KOPT-K1 (cell line): ENCODE results near the gene TMED10.

ENCODE experiments used
- H3K27ac ChIP-seq: fragments of 200-600 bp; sonication (generic); 2 replicates; pipeline ENCODE4 v1.5.1; 2016; ENCODE audit warnings: antibody characterized with exemption, mild to moderate bottlenecking, low read depth, low read length; ENCODE audit not compliant: poor library complexity, severe bottlenecking
- H3K36me3 ChIP-seq: fragments of 200-600 bp; sonication (generic); 2 replicates; pipeline ENCODE4 v1.5.1; 2017; ENCODE audit warnings: antibody characterized with exemption, mild to moderate bottlenecking, low read length, moderate library complexity; ENCODE audit not compliant: insufficient read depth
- H3K9me3 ChIP-seq: fragments of 200-600 bp; sonication (generic); 2 replicates; pipeline ENCODE4 v1.5.1; 2017; ENCODE audit warnings: antibody characterized with exemption, low read length, mild to moderate bottlenecking; ENCODE audit not compliant: insufficient read depth, poor library complexity, severe bottlenecking

The TMED10 gene

DNA sequence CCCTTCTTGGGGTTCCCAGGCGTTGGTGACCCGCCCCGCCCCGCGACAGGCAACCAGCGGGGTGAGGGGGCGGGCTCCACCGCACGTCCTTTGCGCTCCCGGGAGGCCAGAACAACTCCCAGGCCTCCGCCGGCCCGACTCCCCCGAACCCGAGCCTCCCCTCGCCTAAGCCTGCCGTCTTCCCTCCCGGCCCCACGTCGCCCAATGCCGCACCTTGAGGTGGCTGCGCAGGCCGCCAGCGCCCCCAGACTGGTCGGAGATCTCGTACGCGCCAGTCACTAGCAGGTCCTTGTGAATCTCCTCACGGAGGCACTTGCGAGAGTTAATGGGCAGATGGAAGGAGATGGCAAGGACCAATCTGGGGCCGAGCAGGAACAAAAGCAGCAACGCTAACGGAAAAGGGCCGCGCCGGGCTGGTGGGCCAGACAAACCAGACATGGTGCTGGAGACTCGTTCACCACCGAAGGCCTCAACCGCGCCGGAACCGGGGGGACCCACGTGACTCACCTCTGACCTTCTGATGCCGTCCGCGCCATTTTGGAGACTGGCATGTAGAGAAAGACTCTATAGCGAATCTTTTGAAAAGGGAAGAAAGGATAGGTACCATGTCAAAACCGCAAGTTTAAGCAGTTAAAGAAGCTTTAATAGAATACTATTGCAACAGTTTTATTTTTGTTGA is at the start of gene TMED10:
Gene TMED10 (minus strand): TSS at position 471 of the 679 bp plus-strand sequence. CDS start 33 bp downstream, at position 438.
- no peaks in the 10 kb centered on the region for H3K9me3 ChIP-seq
- peak within 1 kb of the TSS; percentile 91 for H3K27ac ChIP-seq
- H3K36me3 ChIP-seq = peaks cover 4% of the 10 kb centered on the region; the same call in 1 of the 2 replicates

DNA sequence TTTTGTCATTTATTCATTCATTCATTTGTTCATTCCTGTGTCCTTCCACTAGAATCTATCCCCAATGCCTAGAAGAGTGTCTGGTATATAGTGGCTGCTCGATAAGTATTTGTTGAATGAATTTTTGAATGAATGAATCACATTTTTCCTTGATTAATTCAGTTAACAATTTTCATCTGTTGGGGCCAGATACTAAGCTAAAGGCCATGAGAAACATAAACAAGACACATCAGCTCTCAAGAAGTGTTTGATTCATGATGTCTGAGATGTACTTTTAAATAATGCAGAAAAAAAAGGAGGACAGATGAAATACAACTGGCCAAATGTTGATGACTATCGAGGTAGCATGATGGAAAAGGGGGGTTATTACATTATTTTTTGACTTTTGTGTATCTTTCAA is 48.1 kb upstream of the TMED10 start:
- no peaks in the 10 kb centered on the region for H3K36me3 ChIP-seq
- no peaks in the 10 kb centered on the region for H3K9me3 ChIP-seq
- no peak overlapping the region for H3K27ac ChIP-seq

DNA sequence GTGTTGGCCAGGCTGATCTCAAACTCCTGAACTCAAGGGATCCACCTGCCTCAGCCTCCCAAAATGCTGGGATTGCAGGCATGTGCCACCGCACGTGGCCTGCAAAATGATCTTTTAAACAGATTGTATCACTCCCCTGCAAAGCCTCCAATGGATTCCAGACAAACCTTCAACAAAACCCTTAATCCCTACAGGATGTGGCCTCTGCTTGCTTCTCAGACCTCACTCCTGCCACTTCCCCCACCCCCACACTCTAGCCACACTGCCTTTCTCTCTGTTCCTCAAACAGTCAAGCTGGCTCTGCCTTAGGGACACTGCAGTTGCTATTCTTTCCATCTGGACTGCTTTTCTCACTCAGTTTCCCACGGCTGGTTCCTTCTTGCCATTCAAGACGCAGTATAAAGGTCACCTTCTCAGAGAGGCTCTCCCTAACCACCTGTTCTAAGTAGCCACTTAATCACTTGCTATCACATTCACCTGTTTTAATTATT is 47.3 kb upstream of the TMED10 start:
- Histone ChIP-seq H3K27ac (no peak overlapping the region), H3K9me3 (no peaks in the 10 kb centered on the region)

DNA sequence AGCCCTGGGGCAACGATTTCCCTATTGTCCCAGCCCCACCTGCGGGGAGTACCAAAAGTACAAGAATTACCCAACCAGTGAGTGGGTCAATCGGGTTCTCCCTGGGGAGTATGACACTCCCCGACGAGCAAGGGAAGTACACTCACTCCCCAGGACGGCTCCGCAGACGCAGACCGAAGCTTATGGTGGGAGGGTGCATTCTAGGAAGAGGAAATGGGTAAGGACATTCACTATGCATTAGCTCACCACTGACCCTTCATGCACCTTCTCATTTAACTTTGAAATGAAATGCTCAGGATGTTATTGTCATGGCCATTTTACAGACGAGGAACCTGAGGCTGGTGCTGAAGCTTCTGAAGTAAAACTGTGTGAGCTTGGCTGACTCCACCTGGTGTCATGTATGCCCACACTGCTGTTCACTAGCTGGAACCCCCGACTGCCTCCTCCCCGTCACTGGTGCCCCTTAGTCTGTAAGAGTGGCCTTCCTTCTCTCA is 45.8 kb upstream of the TMED10 start:
- Histone ChIP-seq H3K9me3 (no peaks in the 10 kb centered on the region), H3K27ac (no peak overlapping the region), H3K36me3 (no peaks in the 10 kb centered on the region)

More for the DNA sequence above, 47.3 kb upstream of the TMED10 start:
- H3K36me3 ChIP-seq = no peaks in the 10 kb centered on the region

DNA sequence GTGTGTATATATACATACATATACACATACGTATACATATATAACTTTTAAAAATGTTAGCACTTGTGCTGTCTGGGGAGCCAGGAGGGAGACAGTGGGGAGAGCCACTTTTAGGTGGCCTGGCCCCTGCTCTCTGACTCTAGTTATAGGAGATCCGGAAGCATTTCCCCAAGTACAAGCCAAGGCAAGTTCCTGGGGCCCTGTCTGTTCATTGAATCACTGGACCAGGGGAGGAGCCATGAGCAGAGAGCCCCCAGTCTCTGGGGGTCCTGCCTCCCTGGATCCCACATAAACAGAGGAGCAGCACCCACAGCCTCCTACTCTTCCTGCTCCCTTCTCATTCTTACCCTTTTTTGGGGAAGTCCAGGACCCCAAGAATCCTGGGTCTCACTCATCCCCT is 45.4 kb upstream of the TMED10 start:
- H3K27ac ChIP-seq = no peak overlapping the region
- H3K9me3 ChIP-seq = no peaks in the 10 kb centered on the region
- H3K36me3 ChIP-seq = no peaks in the 10 kb centered on the region

DNA sequence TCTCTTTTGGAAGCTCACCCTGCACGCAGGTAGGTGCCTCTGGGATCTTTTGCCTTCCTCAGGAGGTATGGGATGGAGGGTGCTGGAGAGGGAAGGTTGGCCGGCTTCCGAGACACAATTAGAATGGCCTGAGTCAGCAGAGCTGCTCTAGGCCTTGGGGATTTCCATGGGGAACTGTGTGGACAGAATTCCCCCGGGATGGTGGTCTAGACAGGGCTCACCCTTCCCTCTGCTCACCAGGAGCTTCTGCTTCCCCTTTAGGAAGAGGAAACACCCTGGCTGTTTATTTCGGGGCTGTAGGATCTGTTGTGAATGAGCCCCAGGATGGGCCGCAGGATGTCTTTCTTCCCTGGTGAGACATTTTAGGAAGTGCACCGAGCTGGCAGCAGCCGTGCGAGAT is 43.7 kb upstream of the TMED10 start:
- Histone ChIP-seq H3K9me3 (no peaks in the 10 kb centered on the region), H3K36me3 (no peaks in the 10 kb centered on the region), H3K27ac (no peak overlapping the region)

DNA sequence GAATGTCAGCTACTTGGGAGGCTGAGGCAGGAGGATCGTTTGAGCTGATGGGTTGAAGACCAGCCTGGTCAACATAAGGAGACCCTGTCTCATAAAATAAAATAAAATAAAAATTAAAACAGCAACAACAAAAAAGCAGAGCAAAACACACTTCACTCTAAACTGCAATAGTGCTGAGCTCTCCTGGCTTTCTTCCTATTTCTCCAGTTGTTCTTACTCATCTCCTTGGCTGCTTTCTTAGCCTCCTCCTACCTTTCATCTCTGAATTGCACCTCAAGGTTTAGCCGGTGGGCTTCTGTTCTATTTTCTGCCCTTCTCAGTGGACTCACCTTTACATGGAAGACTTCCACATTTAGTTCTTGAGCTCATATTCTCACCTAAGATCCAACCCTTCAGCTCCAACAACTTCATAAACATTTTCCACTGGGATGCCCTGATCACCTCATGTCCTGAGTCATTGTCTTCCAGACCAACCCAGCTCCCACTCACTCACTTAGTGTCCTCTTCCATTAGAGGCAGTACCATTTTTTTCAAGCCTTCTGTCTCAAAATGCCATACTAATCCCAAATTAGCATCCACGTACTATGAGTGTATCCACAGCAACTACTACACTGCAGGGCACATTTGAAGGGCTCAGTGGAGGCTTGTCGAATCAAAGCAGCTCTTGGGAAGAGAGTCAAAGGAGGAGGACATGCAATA is 41.2 kb upstream of the TMED10 start:
- Histone ChIP-seq H3K9me3 (no peaks in the 10 kb centered on the region), H3K27ac (no peak overlapping the region), H3K36me3 (no peaks in the 10 kb centered on the region)

DNA sequence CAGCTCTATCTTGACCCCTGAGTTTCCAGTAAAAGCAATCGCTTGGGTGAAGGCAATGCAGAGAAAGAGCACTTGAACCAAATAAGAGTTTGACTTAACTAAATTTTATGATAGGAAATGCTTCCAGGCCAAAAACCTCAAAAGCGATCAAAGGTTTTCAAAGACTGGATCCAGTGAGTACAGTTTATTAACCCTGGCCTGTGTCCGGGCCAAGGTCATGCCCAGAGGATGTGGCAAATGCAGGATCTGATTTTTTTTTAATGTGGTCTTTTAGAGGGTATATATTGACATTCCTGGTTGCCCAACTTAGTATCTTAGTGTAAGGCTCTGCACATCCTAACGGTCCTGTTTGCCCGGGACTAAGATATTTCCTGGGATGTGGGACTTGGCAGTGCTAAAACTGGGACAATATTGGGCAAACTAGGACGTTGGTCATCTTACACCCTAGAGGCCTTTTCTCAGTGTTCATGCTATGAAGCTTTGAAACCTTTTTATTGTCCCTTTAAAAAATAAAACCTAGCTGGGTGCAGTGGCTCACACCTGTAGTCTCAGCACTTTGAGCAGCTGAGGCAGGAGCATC is 40.1 kb upstream of the TMED10 start:
- Histone ChIP-seq H3K36me3 (no peaks in the 10 kb centered on the region), H3K9me3 (no peaks in the 10 kb centered on the region), H3K27ac (no peak overlapping the region)

DNA sequence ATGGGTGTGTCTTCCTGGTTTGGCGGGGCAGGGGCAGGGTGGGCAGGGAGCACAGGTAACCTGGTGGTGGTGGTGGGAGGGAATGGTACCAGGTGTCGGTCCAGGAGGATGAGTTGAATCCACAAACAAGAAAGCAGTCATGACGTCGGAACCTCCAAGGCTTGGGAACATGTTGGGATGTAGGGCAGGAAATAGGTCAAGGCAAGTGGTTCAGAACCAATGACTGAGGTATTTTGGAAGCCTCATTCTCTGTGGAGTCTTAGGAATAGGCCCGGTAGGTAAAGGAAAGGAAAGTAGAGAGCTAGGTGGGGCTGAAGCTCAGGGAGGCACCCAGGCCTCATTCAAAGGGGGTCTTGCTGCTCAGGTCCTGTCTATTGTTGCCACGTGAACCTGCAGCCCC is 39.1 kb upstream of the TMED10 start:
- no peaks in the 10 kb centered on the region for H3K36me3 ChIP-seq
- no peak overlapping the region for H3K27ac ChIP-seq
- H3K9me3 ChIP-seq = no peaks in the 10 kb centered on the region

DNA sequence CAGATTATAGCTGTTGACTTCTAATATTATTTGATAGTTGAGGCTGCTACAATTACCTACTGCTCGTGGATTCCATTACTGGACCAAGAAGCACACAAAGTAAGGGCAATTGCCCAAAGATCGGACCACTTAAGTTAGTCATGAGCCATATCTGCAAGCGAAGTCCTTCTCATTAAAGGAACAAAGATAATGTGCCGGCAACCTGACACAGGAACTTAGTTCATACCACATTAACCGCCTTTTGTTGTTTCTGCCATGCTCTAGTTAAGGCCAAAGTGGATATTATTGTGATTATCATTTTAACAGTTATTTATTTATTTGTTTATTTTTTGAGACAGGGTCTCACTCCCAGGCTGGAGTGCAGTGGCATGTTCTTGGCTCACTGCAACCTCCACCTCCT is 38.1 kb upstream of the TMED10 start:
- Histone ChIP-seq H3K9me3 (no peaks in the 10 kb centered on the region), H3K36me3 (no peaks in the 10 kb centered on the region), H3K27ac (no peak overlapping the region)

DNA sequence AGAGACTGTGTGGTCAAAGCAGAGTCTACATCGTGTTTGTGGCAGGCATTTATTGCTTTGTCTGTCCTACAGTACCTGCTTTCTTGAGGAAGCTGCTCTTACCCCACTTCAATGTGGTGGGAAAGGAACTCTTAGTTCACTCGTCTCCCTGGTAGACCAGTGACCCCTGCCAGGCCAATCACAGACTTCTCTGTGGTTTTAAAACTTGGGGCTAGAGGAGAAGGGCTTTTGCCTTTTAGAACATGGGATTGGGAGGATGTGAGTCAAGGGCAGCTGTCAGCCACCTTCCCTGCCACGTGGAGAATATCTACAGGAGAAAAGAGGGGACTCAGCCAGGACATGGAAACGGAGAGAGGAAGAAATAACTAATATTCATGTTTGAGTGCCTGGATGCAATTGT is 36.8 kb upstream of the TMED10 start:
- no peaks in the 10 kb centered on the region for H3K36me3 ChIP-seq
- no peak overlapping the region for H3K27ac ChIP-seq
- H3K9me3 ChIP-seq = no peaks in the 10 kb centered on the region

DNA sequence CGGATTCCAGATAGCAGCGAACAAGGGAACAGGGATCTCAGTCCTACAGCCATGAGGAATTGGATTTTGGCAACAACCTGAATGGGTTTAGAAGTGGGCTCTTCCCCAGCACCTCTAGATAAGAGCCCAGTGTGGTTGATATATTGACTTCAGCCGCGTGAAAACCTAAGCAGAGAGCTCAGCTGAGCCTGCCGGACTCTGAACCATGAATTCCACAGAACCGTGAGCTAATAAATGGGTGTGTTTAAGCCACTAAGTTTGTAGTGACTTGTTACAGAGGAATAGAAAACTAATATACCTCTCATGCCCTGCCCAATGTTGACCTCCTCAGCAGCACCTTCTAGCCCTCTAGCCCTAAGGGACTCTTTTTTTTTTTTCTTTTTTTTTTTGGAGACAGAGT is 32.4 kb upstream of the TMED10 start:
- Histone ChIP-seq H3K27ac (no peak overlapping the region), H3K36me3 (no peaks in the 10 kb centered on the region), H3K9me3 (no peaks in the 10 kb centered on the region)

DNA sequence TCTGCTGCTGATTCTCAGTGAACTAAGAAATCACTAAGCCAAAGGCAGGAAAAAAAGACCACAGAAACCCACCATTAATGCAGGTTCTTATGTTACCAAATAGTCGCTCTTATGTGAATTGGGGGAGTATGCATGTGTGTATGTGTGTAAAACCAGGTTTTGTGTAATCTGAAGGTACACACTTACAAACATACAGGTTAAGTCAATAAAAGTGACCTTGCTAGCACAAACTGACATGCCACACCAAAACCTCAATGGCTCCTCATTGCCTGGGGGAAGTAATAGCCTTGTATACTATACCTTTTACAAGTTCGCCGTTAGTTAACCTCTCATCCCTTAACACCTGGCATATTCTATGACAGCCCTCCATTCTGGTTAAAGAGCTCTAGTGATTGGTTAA is 29.8 kb upstream of the TMED10 start:
- H3K27ac ChIP-seq = no peak overlapping the region
- H3K36me3 ChIP-seq = no peaks in the 10 kb centered on the region

DNA sequence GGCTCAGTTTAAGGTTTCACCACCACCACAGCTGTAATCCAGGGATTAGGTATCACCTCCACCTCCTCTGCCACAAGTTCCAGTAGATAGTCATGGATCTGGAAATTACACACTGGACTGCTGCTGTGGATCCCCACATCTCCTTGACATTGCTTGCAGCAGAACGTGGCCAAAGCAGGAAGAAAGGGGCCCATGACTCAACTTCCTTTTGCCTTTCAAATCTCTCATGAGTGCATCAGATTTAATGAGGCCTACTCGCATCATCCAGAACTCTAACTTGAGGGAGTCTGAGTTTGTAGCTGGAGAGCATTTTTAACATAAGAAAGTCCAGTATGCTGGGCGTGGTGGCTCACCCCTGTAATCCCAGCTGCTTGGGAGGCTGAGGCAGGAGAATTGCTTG is 29.2 kb upstream of the TMED10 start:
- Histone ChIP-seq H3K36me3 (no peaks in the 10 kb centered on the region), H3K27ac (no peak overlapping the region), H3K9me3 (no peaks in the 10 kb centered on the region)

More for the DNA sequence above, 29.8 kb upstream of the TMED10 start:
- H3K9me3 ChIP-seq = no peaks in the 10 kb centered on the region

DNA sequence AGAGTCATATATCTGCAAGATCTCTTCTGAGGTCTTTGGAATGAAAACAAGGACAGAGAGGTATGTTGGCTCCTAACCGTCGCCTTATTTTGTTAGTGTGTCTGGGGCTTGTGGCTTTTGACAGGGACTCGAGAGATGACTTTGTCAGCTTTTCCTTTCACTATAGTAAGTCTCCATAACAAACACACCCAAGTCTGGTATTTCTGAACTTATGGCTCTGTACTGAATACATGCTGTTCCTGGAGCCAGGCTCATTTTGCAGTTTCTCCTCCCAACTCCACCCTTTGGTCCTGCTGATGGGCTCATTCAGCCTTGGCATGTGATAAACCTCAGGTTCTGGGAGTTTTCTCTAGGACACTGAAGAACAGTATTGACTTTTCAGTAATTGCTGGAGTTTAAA is 27.7 kb upstream of the TMED10 start:
- H3K27ac ChIP-seq = no peak overlapping the region
- no peaks in the 10 kb centered on the region for H3K9me3 ChIP-seq
- no peaks in the 10 kb centered on the region for H3K36me3 ChIP-seq
